Spleen (tissue), 7 donors: Measurements from ENCODE around the gene TEDC1.

Experiments
- CTCF ChIP-seq, 11 experiments: fragments of 200-600 bp in 7 of 11; fragments of 450-650 bp in 4 of 11; sonication (generic) in 4 of 11; IDR thresholded peaks in 8 of 11; conservative IDR thresholded peaks in 3 of 11; 1 replicate in 7 of 11; 2 replicates in 4 of 11; pipeline versions ENCODE4 v1.4.0 to v1.8.0; 2016 to 2021; ENCODE audit warnings: antibody characterized with exemption in 11 of 11, inconsistent platforms in 4 of 11, mild to moderate bottlenecking in 1 of 11
- POLR2A ChIP-seq, 3 donors: fragments of 450-650 bp; IDR thresholded peaks; one replicate each; pipeline ENCODE4 v1.5.1; 2017; ENCODE audit warnings: antibody characterized with exemption in 3 of 3, mild to moderate bottlenecking in 1 of 3
- POLR2AphosphoS5 ChIP-seq, 3 donors: sonication (generic); formaldehyde crosslinking; IDR thresholded peaks; one replicate each; pipeline ENCODE4 v1.5.1; 2017; ENCODE audit warnings: antibody characterized with exemption in 3 of 3
- donor health status: DM: no; HTN: no; CAD: no; lungs with moderate emphysema.
- donor health status: DM: no; HTN: no; CAD: no.
- donor health status: DM: no; HTN: no; CAD: no.

GRCh38 chr14:105525326-105525725, 34.3 kb downstream of the TEDC1 start:
- TF ChIP-seq CTCF (IDR thresholded peaks at IDR 0.05 in 8 of 11, conservative IDR thresholded peaks at IDR 0.05 in 3 of 11) (no peak), POLR2A (IDR thresholded peaks at IDR 0.05) (no peak), POLR2AphosphoS5 (IDR thresholded peaks at IDR 0.05) (no peak)
